NAMALWA (cell line): Measurements from ENCODE around the gene WDFY1.
"Not testable (repeated sequence)": the region's sequence is repeated elsewhere in the genome, so short reads cannot be mapped to it uniquely, and the experiment has no call there.

Experiments used
- DNase-seq: peaks from one replicate; pipeline ENCODE4 v3.0.0-alpha.2; 2015; ENCODE audit warnings: low spot score

WDFY1 gene

GRCh38 chr2:223896833-223897311 is 48.3 kb downstream of the WDFY1 start:
- peak; percentile 69 for DNase-seq

DNA sequence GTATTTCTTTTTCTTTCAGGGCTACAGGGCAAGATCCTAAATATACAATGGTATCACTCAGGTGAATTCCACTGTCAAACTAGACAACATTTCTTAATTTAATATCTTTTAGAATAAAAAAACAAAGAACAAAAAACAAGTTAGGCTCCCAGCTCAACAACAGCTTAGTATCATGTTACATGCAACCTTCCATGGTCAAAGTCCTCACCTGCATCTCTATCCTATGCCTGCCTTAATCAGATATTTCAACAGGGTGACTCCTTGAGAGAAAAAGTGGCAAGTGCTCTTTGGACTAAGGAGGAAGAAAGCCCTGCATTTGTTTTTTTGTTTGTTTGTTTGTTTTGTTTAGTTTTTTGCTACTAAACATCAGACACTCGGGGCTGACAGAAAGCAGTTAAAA is 50.2 kb downstream of the WDFY1 start:
- DNase-seq = no peak

DNA sequence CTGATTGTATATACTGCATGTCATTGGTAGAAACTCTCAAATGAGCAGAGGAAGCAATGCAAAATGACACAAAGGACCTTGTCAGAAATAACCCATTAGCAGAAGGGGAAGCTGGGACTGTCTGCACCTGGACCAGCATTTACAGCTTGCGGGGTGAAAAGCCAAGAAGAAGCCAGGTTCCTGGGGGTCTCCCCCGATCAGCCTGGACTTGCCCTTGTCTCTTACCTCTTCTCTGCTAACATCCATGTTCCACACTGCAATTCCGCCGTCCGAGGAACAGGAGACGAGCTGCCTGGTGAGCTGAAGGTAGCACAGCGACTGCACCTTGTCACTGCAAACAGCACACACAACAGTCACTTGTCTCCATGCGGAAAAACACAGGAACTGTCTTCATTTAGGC is 51.1 kb downstream of the WDFY1 start:
- peak; percentile 49 for DNase-seq

GRCh38 chr2:223890721-223891120 is 54.4 kb downstream of the WDFY1 start:
- no peak for DNase-seq

DNA sequence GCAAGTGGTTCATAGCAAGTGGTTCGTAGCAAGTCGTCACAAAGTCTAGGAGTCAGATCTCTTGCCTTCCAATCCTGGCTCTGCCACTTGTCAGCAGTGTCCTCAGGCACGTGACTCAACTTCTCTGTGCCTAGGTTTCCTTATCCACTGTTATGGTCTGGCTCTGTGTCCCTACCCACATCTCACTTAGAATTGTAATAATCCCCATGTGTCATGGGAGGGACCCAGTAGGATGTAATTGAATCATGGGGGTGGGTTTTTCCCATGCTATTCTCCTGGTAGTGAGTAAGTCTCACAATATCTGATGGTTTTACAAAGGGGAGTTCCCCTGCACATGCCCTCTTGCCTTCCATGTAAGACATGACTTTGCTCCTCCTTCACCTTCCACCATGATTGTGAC is 55.9 kb downstream of the WDFY1 start:
- DNase-seq = no peak

DNA sequence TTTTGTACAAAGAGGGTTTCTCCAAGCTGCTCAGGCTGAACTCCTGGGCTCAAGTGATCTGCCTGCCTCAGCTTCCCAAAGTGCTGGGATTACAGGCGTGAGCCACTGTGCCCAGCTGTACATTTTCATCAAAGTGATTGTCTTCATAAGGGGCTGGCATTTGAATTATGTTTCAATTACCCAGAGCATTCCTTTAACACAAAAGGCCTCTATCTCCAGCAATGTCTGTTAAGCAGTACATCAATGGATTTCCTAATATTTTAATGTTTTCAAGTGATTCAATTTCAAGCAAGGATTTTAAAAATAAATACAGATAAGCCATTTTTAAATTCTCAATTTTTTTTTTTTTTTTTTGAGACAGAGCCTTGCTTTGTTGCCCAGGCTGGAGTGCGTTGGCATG is 56.9 kb downstream of the WDFY1 start:
- DNase-seq = no peak

GRCh38 chr2:223887127-223887526 is 58.0 kb downstream of the WDFY1 start:
- no peak for DNase-seq

GRCh38 chr2:223886726-223887125 is 58.4 kb downstream of the WDFY1 start:
- no peak for DNase-seq

DNA sequence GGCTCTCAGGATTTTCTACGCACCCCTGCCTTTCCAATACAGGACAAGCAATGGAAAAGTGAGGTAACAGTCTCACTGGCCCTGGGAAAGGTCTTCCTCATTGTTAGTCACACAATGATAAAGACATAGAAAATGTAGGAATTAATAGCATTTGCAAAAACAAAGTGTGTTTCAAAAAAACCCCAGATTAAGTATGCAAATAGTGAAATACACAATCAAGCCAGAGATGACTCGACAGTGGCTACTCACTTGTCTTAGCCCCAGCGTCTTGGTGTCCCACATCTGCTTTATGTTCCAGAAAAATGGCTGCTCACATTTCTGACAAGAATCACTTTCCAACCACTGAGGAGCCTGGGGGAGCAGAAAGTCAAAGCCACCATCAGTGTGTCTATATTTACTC is 60.7 kb downstream of the WDFY1 start:
- DNase-seq = no peak

DNA sequence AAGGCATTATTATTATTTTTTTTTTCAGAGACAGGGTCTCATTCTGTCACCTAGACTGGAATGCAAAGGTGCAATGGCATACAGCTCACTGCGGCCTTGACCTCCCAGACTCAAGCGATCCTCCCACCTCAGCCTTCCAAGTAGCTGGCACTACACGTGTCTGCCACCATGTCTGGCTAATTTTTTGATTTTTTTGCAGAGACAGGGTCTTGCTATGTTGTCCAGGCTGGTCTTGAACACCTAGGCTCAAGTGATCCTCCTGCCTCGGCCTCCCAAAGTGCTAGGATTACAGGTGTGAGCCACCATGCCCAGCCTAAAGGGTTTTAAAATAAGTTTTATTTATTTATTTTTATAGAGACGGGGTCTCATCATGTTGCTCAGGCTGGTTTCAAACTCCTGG is 62.4 kb downstream of the WDFY1 start:
- no peak for DNase-seq

GRCh38 chr2:223880796-223881195 is 64.3 kb downstream of the WDFY1 start:
- no peak for DNase-seq

GRCh38 chr2:223877721-223878410 is 67.3 kb downstream of the WDFY1 start:
- DNase-seq = no peak

DNA sequence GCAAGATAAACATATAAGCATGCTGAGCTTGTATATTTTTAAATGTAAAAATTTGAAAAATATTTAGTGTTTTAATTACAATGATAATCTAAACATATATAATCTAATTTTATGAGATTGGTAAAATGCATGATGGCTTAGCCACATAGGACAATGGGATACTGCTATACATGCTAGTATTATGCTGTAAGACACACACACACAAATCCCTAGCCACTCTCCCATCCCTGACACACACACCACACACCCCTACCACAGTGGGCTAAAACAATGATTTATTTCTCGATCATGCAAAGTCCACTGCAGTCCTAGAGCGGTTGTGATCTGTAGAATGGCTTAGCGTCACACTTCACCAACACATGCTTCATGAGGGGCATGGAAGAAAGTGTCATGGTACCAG is 71.5 kb downstream of the WDFY1 start:
- no peak for DNase-seq

DNA sequence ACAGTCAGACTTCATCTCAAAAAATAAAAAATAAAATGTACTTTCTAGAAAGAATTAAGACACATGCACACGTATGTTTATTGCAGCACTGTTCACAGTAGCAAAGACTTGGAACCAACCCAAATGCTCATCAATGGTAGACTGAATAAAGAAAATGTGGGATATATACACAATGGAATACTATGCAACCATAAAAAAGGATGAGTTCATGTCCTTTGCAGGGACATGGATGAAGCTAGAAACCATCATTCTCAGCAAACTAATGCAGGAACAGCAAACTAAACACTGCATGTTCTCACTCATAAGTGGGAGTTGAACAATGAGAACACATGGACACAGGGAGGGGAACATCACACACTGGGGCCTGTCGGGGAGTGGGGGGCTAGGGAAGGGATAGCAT is 72.4 kb downstream of the WDFY1 start:
- DNase-seq = not testable (repeated sequence)

- DNase-seq = not testable (repeated sequence)
Observed at GRCh38 chr2:223871661-223872060, 73.5 kb downstream of the WDFY1 start.

- DNase-seq = no peak
Observed at GRCh38 chr2:223870840-223871611, 74.1 kb downstream of the WDFY1 start.

GRCh38 chr2:223868005-223868404 is 77.1 kb downstream of the WDFY1 start:
- DNase-seq = peak; percentile 65

DNA sequence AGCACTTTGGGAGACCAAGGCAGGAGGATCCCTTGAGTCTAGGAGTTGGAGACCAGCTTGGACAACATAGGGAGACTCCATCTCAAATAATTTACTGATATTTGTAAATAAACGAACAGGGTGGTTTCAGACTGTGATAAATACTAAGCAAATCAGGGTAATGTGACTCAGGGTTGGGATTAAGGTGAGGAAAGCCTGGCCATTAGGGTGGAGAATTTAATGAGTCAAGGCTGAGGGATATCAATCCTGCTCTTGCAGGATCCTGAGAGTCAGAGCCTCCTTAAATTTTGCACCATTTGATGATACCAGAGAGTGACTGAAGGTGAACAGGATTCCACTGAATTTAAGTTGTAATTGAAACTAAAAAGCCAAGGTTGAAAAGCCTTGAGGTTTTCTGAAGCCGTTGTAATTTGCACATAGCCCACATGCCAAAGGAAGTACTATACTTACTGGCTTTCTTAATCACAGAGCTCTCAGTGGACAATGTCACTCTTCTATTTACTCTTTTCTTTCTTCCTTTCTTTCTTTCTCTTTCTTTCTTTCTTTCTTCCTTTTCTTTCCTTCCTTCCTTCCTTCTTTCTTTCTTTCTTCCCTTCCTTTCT is 79.1 kb downstream of the WDFY1 start:
- DNase-seq = no peak

- DNase-seq = no peak
Observed at GRCh38 chr2:223865124-223865523, 80.0 kb downstream of the WDFY1 start.

GRCh38 chr2:223863491-223863890 is 81.6 kb downstream of the WDFY1 start:
- no peak for DNase-seq

- DNase-seq = no peak
Observed at GRCh38 chr2:223860809-223861738, 84.1 kb downstream of the WDFY1 start.

- no peak for DNase-seq
Observed at GRCh38 chr2:223859070-223859469, 86.1 kb downstream of the WDFY1 start.
